HCT116 (cell line): ENCODE data around the gene CCNB3. TPM values are rescaled to one million over a fixed set of nuclear protein-coding genes. Genes with fewer than 3 reads are reported as not detected.

Source experiments
- ATAC-seq: fragments of 200-7000 bp; cut with Tn5 transposase; 2 replicates; pipeline ENCODE4 v1.9.1; 2020; ENCODE audit warnings: mild to moderate bottlenecking, moderate library complexity
- BruUV-seq: library from RNA; stranded (reverse); fragments of 400-500 nt; replicated peaks from 2 replicates; lab custom pipeline; 2021; lab: Mats Ljungman, UMichigan
- CTCF ChIA-PET: fragments of 300-600 bp; sonication (Branson Sonifier 250); formaldehyde crosslinking; loops from one replicate; lab custom pipeline; 2021; ENCODE audit warnings: antibody characterized with exemption; lab: Charles Lee
- POLR2A ChIA-PET: fragments of 300-600, 350-600 bp; sonication (Branson Sonifier 250); formaldehyde crosslinking; loops from one replicate; lab custom pipeline; 2021; ENCODE audit warnings: antibody characterized with exemption; lab: Charles Lee
- RAD21 ChIA-PET, 2 experiments: fragments of 300-600 bp; sonication (Branson Sonifier 250); formaldehyde crosslinking; loops; one replicate each; lab custom pipeline; 2023; ENCODE audit warnings: low total read pairs in 2 of 2; ENCODE audit not compliant: uncharacterized antibody in 2 of 2, unreplicated experiment in 2 of 2, low non-redundant PET in 1 of 2; lab: Charles Lee
- DNase-seq: peaks from one replicate; pipeline ENCODE4 v3.0.0-alpha.2; 2010; ENCODE audit warnings: low read depth, low spot score
- H2AFZ ChIP-seq: fragments of 200-600 bp; shearing (Covaris generic), sonication (generic); 2 replicates; pipeline ENCODE4 v1.6.1; 2017; ENCODE audit warnings: low read depth, mixed run types, mixed read lengths, antibody characterized with exemption, low read length; ENCODE audit not compliant: poor library complexity, severe bottlenecking
- H3K27ac ChIP-seq: 2 replicates; pipeline ENCODE4 v1.5.1; 2012; ENCODE audit warnings: low read depth, low read length
- H3K27me3 ChIP-seq: fragments of 200-600 bp; sonication (generic); 2 replicates; pipeline ENCODE4 v1.6.1; 2016; ENCODE audit warnings: mixed run types, low read length, mixed read lengths; ENCODE audit not compliant: insufficient read depth
- H3K36me3 ChIP-seq, 2 experiments: fragments of 200-500 bp in 1 of 2; fragments of 200-600 bp in 1 of 2; sonication (Bioruptor generic) in 1 of 2; sonication (generic) in 1 of 2; 2 replicates each; pipeline versions ENCODE4 v1.5.1 to v1.6.1; 2014 to 2016; ENCODE audit warnings: low read length in 2 of 2, inconsistent platforms in 1 of 2, mixed read lengths in 1 of 2, mixed run types in 1 of 2; ENCODE audit not compliant: insufficient read depth in 2 of 2, control insufficient read depth in 1 of 2
- H3K4me1 ChIP-seq, 2 experiments: fragments of 200-600 bp in 1 of 2; sonication (generic) in 1 of 2; 2 replicates each; pipeline versions ENCODE4 v1.5.1 to v1.6.1; 2012 to 2017; ENCODE audit warnings: low read length in 2 of 2, inconsistent platforms in 1 of 2, mild to moderate bottlenecking in 1 of 2, mixed read lengths in 1 of 2, mixed run types in 1 of 2, moderate library complexity in 1 of 2; ENCODE audit not compliant: insufficient read depth in 2 of 2, control insufficient read depth in 1 of 2
- H3K4me2 ChIP-seq: fragments of 200-600 bp; sonication (generic); 2 replicates; pipeline ENCODE4 v1.6.1; 2017; ENCODE audit warnings: mixed run types, low read length, mixed read lengths
- H3K4me3 ChIP-seq, 2 experiments: fragments of 200-600 bp in 1 of 2; sonication (generic) in 1 of 2; replicated peaks in 1 of 2; 2 replicates each; pipeline ENCODE4 v1.5.1; 2011 to 2016; ENCODE audit warnings: low read length in 2 of 2, control low read depth in 1 of 2, low read depth in 1 of 2, mild to moderate bottlenecking in 1 of 2, mixed read lengths in 1 of 2, mixed run types in 1 of 2
- H3K79me2 ChIP-seq: fragments of 200-600 bp; sonication (generic); 2 replicates; pipeline ENCODE4 v1.6.1; 2017; ENCODE audit warnings: mild to moderate bottlenecking, mixed run types, low read length, moderate library complexity, mixed read lengths; ENCODE audit not compliant: insufficient read depth
- H3K9ac ChIP-seq: fragments of 200-600 bp; sonication (generic); 2 replicates; pipeline ENCODE4 v1.6.1; 2016; ENCODE audit warnings: low read length, mixed read lengths
- H3K9me2 ChIP-seq: fragments of 200-600 bp; sonication (generic), shearing (Covaris generic); 2 replicates; pipeline ENCODE4 v1.6.1; 2017; ENCODE audit warnings: mixed run types, mild to moderate bottlenecking, moderate library complexity; ENCODE audit not compliant: insufficient read depth
- H3K9me3 ChIP-seq, 2 experiments: fragments of 200-500 bp in 1 of 2; fragments of 200-600 bp in 1 of 2; sonication (Bioruptor generic) in 1 of 2; sonication (generic) in 1 of 2; 2 replicates each; pipeline ENCODE4 v1.6.1; 2014 to 2017; ENCODE audit warnings: low read length in 2 of 2, mixed read lengths in 2 of 2, inconsistent platforms in 1 of 2, low read depth in 1 of 2, mild to moderate bottlenecking in 1 of 2, mixed run types in 1 of 2, moderate library complexity in 1 of 2; ENCODE audit not compliant: control insufficient read depth in 1 of 2, insufficient read depth in 1 of 2
- H4K20me1 ChIP-seq: fragments of 200-600 bp; sonication (generic), shearing (Covaris generic); 2 replicates; pipeline ENCODE4 v1.6.1; 2017; ENCODE audit warnings: mixed run types, mild to moderate bottlenecking, moderate library complexity; ENCODE audit not compliant: insufficient read depth
- CBX3 ChIP-seq: IDR thresholded peaks from 2 replicates; pipeline ENCODE4 v1.6.1; 2012; ENCODE audit warnings: low read depth
- ELF1 ChIP-seq: IDR thresholded peaks from 2 replicates; pipeline ENCODE4 v1.6.1; 2012; ENCODE audit warnings: low read depth, borderline replicate concordance
- EZH2phosphoT487 ChIP-seq: fragments of 200-600 bp; IDR thresholded peaks from 2 replicates; pipeline ENCODE4 v1.6.1; 2018; ENCODE audit warnings: antibody characterized with exemption, borderline replicate concordance
- POLR2A ChIP-seq: IDR thresholded peaks from 2 replicates; pipeline ENCODE4 v1.7.0; 2011; ENCODE audit warnings: borderline replicate concordance; ENCODE audit not compliant: insufficient read depth, insufficient read length; ENCODE audit errors: extremely low read depth
- SP1 ChIP-seq: IDR thresholded peaks from 2 replicates; pipeline ENCODE4 v1.6.1; 2012; ENCODE audit warnings: low read depth
- TCF7L2 ChIP-seq: IDR thresholded peaks from 2 replicates; pipeline ENCODE4 v1.7.0; 2011; ENCODE audit warnings: borderline replicate concordance, inconsistent platforms; ENCODE audit not compliant: insufficient read depth, insufficient read length; ENCODE audit errors: extremely low read depth
- YY1 ChIP-seq: IDR thresholded peaks from 2 replicates; pipeline ENCODE4 v1.6.1; 2011; ENCODE audit warnings: low read length, low read depth, moderate library complexity, mild to moderate bottlenecking; ENCODE audit not compliant: insufficient replicate concordance; ENCODE audit errors: extremely low read depth
- intact Hi-C: fragments of 100-400 bp; cut with micrococcal nuclease; formaldehyde crosslinking; loops from 2 replicates; pipeline ENCODE4 v1.10.0; 2022
- total RNA-seq: library from RNA; stranded (reverse); gene quantifications from one replicate; pipeline ENCODE4 v1.2.1, GENCODE V29; 2021; ENCODE audit not compliant: unreplicated experiment
- TF ChIP-seq, protein P1 (sequence below): IDR thresholded peaks from 2 replicates; pipeline ENCODE4 v1.6.1; 2011; ENCODE audit warnings: mild to moderate bottlenecking, low read length, moderate library complexity; ENCODE audit not compliant: insufficient replicate concordance; ENCODE audit errors: extremely low read depth
- TF ChIP-seq, protein P2 (sequence below): IDR thresholded peaks from 2 replicates; pipeline ENCODE4 v1.6.1; 2012; ENCODE audit warnings: low read depth

Gene CCNB3
- total RNA-seq, 1 experiment from 2014 or later = 2.9 TPM

DNA sequence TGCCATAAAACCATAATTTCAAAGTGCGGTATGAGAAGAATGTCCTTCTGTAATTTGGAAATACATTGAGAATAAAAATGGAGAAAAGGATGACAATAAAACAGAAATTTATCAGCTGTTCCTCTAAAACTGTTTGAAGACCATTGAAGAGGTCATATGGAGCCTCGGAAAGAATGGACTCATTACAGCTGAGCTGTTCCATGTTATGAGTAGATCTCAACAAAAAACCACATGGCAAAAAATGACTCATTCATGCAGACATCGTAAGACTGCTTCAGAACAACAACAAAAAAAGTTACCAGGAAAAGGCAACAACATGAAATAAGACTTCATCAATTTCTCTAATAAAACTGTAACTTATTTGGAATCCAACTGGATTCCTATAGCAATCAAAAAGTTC, 43.4 kb upstream of the CCNB3 start (continued):
- TF ChIP-seq YY1 = no peak

DNA sequence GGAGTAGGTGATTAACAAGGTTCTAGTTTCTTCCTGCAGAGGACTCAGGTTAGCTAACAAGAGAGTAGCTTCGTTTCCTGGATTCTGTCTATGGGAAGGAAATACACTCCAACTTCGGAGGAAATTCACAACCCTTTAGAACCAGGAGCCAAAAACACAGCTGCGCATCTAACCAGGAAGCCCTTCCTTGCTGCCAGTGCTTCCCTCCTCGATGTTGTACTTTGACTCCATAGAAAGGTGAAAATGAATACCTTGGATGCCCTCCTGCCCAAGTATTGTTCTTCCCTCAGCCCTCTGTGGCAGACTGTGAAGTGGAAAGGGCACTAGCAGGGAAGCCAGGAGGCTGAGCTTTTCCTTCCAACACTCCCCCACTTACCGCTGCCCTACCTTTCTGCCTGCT, 38.8 kb upstream of the CCNB3 start:
- DNase-seq (no peak), ATAC-seq (no peak)
- ChIA-PET RAD21 (no interaction called here), CTCF (no interaction called here), POLR2A (no interaction called here)
- TF ChIP-seq, protein P1, sequence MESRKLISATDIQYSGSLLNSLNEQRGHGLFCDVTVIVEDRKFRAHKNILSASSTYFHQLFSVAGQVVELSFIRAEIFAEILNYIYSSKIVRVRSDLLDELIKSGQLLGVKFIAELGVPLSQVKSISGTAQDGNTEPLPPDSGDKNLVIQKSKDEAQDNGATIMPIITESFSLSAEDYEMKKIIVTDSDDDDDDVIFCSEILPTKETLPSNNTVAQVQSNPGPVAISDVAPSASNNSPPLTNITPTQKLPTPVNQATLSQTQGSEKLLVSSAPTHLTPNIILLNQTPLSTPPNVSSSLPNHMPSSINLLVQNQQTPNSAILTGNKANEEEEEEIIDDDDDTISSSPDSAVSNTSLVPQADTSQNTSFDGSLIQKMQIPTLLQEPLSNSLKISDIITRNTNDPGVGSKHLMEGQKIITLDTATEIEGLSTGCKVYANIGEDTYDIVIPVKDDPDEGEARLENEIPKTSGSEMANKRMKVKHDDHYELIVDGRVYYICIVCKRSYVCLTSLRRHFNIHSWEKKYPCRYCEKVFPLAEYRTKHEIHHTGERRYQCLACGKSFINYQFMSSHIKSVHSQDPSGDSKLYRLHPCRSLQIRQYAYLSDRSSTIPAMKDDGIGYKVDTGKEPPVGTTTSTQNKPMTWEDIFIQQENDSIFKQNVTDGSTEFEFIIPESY = no peak
- TF ChIP-seq ELF1 (no peak), CBX3 (no peak), SP1 (no peak), TCF7L2 (no peak), YY1 (no peak), EZH2phosphoT487 (no peak), POLR2A (no peak)
- TF ChIP-seq, protein P2, sequence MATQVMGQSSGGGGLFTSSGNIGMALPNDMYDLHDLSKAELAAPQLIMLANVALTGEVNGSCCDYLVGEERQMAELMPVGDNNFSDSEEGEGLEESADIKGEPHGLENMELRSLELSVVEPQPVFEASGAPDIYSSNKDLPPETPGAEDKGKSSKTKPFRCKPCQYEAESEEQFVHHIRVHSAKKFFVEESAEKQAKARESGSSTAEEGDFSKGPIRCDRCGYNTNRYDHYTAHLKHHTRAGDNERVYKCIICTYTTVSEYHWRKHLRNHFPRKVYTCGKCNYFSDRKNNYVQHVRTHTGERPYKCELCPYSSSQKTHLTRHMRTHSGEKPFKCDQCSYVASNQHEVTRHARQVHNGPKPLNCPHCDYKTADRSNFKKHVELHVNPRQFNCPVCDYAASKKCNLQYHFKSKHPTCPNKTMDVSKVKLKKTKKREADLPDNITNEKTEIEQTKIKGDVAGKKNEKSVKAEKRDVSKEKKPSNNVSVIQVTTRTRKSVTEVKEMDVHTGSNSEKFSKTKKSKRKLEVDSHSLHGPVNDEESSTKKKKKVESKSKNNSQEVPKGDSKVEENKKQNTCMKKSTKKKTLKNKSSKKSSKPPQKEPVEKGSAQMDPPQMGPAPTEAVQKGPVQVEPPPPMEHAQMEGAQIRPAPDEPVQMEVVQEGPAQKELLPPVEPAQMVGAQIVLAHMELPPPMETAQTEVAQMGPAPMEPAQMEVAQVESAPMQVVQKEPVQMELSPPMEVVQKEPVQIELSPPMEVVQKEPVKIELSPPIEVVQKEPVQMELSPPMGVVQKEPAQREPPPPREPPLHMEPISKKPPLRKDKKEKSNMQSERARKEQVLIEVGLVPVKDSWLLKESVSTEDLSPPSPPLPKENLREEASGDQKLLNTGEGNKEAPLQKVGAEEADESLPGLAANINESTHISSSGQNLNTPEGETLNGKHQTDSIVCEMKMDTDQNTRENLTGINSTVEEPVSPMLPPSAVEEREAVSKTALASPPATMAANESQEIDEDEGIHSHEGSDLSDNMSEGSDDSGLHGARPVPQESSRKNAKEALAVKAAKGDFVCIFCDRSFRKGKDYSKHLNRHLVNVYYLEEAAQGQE = no peak
- no TSS peak for BruUV-seq
- Histone ChIP-seq H3K9me3 (no peaks in the 10 kb centered on the region), H3K9me2 (no peaks in the 10 kb centered on the region), H3K27me3 (no peaks in the 10 kb centered on the region), H3K4me1 (no peaks in the 10 kb centered on the region), H3K4me3 (no peak overlapping the region), H3K79me2 (no peaks in the 10 kb centered on the region), H3K4me2 (no peak overlapping the region), H3K36me3 (no peaks in the 10 kb centered on the region), H3K27ac (no peak overlapping the region), H4K20me1 (no peaks in the 10 kb centered on the region), H3K9ac (no peak overlapping the region), H2AFZ (no peak overlapping the region)
- intact Hi-C loops = no loop called here
